Motor neuron (in vitro differentiated cells): ENCODE data around the gene CSK. TPM values are rescaled to one million over a fixed set of nuclear protein-coding genes. Genes with fewer than 3 reads are reported as not detected.
"Not testable (repeated sequence)": the region's sequence is repeated elsewhere in the genome, so short reads cannot be mapped to it uniquely, and the experiment has no call there.

Experiments
- ATAC-seq, 8 experiments: fragments of 200-7000 bp; cut with Tn5 transposase; replicated peaks in 6 of 8; 2 replicates each; pipeline ENCODE4 v1.8.0; 2021; ENCODE audit warnings: mild to moderate bottlenecking in 8 of 8, moderate library complexity in 8 of 8
- H3K27ac ChIP-seq, 2 donors: fragments of 250-450 bp; sonication (Bioruptor Pico); 2 replicates each; pipeline ENCODE4 v1.9.0; 2021; ENCODE audit warnings: antibody characterized with exemption in 2 of 2, mild to moderate bottlenecking in 2 of 2, moderate library complexity in 1 of 2
- H3K4me1 ChIP-seq, 2 donors: fragments of 250-450 bp; sonication (Bioruptor Pico); replicated peaks in 1 of 2; 2 replicates each; pipeline ENCODE4 v1.6.1; 2021; ENCODE audit warnings: antibody characterized with exemption in 2 of 2, mild to moderate bottlenecking in 2 of 2, moderate library complexity in 1 of 2
- H3K4me3 ChIP-seq, 5 donors: fragments of 250-450 bp; sonication (Bioruptor Pico); 2 replicates each; pipeline ENCODE4 v1.9.0; 2021; ENCODE audit warnings: antibody characterized with exemption in 5 of 5, mild to moderate bottlenecking in 5 of 5, moderate library complexity in 4 of 5
- WGBS, 10 experiments: fragments of 450-650 bp; shearing (Covaris generic); methylation state at CpG; one replicate each; pipeline ENCODE4 v1.0.0; 2022; 5-methylcytosine and 5-hydroxymethylcytosine counted together
- in situ Hi-C, 9 experiments: fragments of 400-800 bp; cut with MboI; loops; one replicate each; pipeline ENCODE4 v1.15.0; 2021; ENCODE audit warnings: low sequenced_read_pairs in 9 of 9, low pct_unique_long_range_greater_than_20kb in 2 of 9; ENCODE audit not compliant: unreplicated experiment in 9 of 9
- total RNA-seq, 8 experiments: library from RNA; unstranded; fragments of 300-600 nt; gene quantifications; 2 replicates each; pipeline versions ENCODE4 v1.2.3 to v1.2.4, GENCODE V29; 2022

Gene CSK
- total RNA-seq, 8 experiments from 2014 or later, result 15.6 to 155 (median 27.0) TPM

DNA sequence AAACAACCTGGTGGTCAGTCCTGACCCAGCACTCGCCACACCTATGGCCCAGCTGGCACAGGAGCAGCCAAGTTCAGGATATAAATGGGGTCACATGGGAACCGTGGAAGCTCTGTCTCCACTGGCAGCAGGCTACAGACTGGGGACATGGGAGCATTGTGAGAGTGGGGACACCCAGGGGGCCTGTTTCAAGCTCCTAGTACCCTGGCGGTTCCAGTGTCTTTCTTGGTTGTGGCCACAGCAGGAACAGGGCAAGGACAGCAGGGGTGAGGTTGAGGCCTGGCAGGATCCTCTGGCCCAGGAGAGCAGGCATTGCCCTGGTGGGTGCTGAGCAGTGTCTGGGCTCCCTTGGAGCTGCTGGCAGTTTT lies 1.9 kb downstream of the CSK start:
- Histone ChIP-seq H3K4me3 (peak overlapping the region; percentile 83 to 100 (median 91)), H3K4me1 (peaks cover 30 to 44% of the 10 kb centered on the region in 2 donors), H3K27ac (peak overlapping the region in 1 of 2 donors; percentile 25)
- in situ Hi-C loops, result no loop called here
- no peak for ATAC-seq
- WGBS, 10 experiments, result 57 to 60% methylated on average over 1 of the region's 3 CpGs; no CpG with 5 or more reads in 8 of the 10 experiments

DNA sequence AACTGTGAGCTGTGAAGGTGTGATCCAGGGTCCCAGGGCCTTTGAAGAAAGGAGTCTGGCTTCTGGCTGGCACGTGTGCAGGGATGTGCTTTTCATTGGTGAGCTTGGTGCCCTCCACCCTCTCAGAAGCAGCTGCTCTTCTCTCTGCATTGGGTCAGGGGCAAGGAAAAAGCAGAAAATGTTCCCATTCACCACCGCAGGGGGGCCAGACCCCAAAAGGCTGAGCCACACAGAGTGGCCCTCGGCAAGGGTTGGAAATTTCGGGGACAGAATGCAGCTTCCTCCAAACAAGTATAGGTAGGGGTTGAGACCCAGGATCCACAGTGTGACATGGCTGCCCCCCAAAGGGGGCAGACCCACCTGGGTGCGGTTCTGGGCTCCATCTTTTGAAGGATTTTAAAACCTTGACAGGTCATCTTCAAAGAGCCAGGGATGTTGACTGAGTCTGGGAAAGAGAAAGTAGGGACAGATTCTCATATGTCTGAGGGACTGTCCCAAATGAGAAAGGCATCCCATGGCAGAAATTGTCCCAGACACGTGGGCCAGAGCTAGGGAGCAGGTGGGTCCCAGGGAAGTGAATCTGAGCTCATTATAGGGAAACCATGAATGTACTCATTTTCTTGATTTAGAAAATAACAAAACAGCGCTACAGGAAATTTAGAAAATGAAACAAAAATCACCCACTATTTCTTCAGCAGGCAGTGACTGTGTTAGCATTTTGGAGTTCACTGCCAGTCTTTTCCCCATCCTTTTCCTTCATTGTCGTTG lies 2.7 kb downstream of the CSK start:
- in situ Hi-C loops, result no loop called here
- Histone ChIP-seq H3K27ac (no peak overlapping the region), H3K4me3 (no peak overlapping the region), H3K4me1 (peaks cover 30 to 44% of the 10 kb centered on the region in 2 donors)
- 60 to 93% (median 80%) methylated on average over 1 to 6 of the region's 8 CpGs for WGBS, 10 experiments
- ATAC-seq, result no peak

DNA sequence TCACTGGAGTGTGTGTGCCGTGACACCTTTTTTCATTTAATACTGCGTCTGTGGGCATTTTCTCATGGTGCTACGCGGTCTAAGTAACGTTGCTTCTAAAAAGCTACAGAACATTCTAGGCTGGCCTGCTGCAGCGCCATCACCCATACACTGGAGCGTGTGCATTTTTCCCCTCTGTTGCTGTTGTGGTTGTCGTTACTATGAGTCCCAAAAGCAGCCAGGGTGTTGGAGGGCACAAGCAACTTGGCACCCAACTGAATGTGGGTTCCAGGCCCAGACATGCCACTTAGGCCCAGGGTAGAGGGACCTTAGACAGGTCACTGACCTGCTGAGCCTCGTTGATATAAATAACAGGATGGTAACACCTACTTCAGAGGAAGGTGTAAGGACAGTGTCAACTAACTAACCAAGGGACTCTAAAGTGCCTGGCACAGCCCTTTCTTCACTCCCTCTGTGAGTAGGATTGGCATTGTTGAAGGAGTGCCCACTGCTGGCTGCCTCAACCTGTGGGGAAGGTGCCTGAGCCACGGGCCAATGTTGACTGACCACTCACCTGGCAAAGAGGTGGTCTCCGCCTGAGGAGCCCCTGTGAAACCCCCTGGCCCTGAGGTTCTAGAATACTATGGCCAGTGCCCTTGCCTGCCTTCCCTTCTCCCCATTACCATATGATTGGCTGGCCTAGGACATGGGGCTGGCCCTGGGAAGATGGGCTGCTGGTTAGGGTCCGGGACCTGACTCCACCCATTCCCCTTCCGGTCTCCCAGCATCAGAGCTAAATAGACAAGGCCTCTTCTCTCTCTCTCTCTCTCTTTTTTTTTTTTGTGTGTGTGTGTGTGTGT lies 3.5 kb downstream of the CSK start:
- WGBS, 10 experiments, result 72 to 98% (median 93%) methylated on average over 3 to 9 of the region's 13 CpGs; no CpG with 5 or more reads in 3 of the 10 experiments
- in situ Hi-C loops, result no loop called here

DNA sequence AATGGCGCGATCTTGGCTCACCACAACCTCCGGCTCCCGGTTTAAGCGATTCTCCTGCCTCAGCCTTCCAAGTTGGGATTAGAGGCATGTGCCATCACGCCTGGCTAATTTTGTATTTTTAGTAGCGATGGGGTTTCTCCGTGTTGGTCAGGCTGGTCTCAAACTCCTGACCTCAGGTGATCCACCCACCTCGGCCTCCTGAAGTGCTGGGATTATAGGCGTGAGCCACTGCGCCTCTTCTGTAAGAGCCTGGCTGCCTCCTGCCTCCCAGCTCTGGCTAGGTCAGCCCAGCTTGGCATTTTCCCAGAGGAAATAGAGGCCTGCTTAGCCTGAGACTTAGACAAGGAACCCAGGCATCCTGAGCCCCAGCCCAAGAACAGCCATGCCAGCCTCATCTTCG lies 4.2 kb downstream of the CSK start:
- in situ Hi-C loops, H3K4me3 ChIP-seq, ATAC-seq, H3K27ac ChIP-seq: not testable (repeated sequence)
- H3K4me1 ChIP-seq, result peaks cover 29 to 37% of the 10 kb centered on the region in 2 donors
- 83 to 100% (median 100%) methylated on average over 1 to 3 of the region's 12 CpGs; no CpG with 5 or more reads in 5 of the 10 experiments for WGBS, 10 experiments

More for the DNA sequence above, 3.5 kb downstream of the CSK start:
- peaks cover 30 to 44% of the 10 kb centered on the region in 2 donors for H3K4me1 ChIP-seq
- H3K4me3 ChIP-seq, result no peak overlapping the region
- no peak for ATAC-seq
- no peak overlapping the region for H3K27ac ChIP-seq

DNA sequence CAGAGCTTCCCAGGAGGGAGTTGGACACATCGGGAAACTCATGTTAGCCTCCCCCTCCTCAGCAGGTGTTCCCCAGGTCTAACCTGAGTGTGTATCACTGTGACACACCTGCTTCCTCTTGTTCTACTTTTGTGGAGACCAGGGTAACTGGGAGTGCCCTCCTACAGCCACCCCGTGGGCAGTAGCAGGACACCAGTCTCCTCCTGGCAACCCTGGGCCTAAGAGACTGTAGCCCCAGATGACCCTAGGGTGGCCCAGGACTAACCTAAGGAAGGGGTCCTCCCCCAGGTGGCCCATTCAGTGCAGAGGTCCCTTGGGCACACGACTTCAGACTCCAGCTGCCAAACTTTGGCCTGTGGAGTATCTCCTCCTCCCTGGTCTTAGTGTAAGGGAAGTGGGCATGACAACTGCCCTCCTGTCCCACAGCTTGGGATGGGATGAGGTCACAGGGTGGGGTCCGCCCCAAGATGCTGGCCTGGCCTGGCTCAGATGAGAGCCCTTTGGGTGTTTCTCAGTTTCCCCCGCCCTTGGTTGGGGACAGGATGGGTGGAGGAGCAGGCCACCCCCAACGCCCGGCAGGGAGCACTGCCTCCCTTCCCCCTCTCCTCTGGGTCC lies 4.8 kb downstream of the CSK start:
- Histone ChIP-seq H3K4me1 (peaks cover 24 to 31% of the 10 kb centered on the region in 2 donors), H3K4me3 (no peak overlapping the region), H3K27ac (no peak overlapping the region)
- in situ Hi-C loops, result no loop called here
- peak in 2 of 8 experiments; percentile 1 to 3 for ATAC-seq
- WGBS, 10 experiments, result 0 to 100% (median 72%) methylated on average over 1 to 2 of the region's 7 CpGs; no CpG with 5 or more reads in 6 of the 10 experiments

DNA sequence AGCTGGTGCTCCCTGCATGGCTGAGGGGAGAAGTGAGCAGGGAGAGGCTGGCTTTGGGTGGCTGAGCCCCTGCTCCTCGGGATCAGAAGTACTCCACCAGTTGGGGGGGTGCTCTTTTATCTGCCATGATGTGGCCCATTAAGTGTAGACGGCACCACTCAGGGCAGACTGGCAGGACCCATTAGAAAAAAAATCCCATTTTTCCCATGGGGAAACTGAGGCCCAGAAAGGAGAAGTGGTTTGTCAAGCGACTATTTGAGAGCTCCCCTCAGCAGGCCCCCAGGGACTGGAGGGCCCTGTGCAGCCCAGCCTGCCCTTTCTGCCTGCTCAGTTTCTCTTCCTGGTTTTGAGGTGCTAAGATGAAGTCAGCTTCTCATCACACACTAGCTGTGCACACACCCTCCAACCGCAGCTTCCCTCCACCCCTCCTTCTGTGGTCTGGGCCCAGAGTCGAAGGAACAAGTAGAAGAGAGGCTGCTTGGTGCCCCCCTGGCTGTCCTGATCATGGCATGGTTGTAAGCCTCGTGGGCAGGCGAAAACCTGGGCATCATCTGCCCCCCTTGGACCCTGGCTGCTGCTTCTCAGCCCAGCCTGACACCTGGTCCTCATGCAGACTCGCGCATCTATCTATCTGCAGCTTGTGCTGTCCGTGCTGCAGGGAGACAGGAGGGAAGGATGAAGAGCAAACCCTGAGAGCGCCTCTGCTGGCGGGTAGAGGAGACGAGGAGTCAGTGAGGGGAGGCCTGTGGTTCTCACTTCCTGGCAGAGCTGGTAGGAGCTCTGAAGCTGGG lies 5.6 kb downstream of the CSK start:
- peak; percentile 31 to 76 (median 64) for ATAC-seq
- 0 to 100% (median 70%) methylated on average over 1 to 6 of the region's 13 CpGs; no CpG with 5 or more reads in 2 of the 10 experiments for WGBS, 10 experiments
- Histone ChIP-seq H3K4me3 (no peak overlapping the region), H3K4me1 (peaks cover 24 to 31% of the 10 kb centered on the region in 2 donors), H3K27ac (no peak overlapping the region)
- in situ Hi-C loops, result no loop called here

DNA sequence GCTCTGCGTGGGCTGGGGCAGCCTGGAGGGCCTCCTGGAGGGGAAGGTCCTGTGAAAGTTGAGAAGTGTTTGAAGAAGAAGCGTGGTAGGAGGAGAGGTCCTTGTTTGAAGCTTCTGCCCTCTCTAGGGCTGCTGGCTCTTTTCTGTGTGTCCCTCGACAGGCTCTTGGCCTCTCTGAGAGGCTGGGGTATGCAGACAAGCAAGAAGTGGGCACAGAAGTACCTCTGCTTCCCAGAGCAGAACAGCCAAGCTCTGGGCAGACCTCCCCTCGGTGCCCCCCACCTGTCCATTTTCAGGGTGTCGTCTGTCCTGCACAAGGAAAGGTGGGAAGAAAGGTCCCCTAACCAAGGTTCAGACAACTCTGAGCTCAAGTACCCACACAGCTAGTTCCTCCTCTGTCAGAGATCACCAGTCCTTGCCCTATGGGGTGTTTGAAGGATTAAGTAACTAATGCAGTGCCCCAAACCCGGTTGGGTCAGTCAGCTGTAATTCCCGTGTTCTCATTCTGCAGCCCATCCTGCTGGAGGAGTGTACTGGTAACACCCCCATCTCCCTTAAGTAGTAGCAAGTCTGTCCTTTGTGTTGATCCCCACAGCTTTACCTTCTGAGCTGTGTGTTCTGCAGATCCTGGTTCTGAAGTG lies 6.3 kb downstream of the CSK start:
- H3K27ac ChIP-seq, result no peak overlapping the region
- WGBS, 10 experiments, result 20 to 83% (median 50%) methylated on average over 1 to 2 of the region's 7 CpGs; no CpG with 5 or more reads in 5 of the 10 experiments
- in situ Hi-C loops, result no loop called here
- ATAC-seq, result peak in 1 of 8 experiments; percentile 1
- H3K4me1 ChIP-seq, result peaks cover 21 to 33% of the 10 kb centered on the region in 2 donors
- H3K4me3 ChIP-seq, result no peak overlapping the region

DNA sequence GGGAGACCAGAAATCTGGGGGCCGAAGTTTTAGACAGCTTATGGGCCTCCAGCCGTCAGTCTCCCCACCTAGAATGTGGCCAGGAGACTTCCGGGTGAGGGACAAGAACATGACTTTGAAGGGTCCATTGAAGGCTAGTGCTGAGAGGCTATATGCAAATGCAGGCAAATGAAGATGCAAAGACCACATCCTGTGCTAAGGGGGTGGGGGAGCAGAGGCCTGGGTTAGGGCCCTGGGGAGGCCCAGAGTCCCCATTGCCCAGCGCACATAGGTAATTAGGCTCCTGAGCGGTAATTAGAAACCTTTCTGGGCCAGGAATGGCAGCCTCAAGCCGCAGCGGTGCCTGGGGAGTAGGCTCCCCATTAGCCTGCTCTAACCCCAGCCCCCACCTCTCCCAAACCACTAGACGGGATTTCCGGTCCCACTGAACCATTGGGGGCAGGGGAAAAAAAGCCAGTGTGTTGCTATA lies 6.8 kb downstream of the CSK start:
- H3K27ac ChIP-seq, result no peak overlapping the region
- in situ Hi-C loops, result no loop called here

DNA sequence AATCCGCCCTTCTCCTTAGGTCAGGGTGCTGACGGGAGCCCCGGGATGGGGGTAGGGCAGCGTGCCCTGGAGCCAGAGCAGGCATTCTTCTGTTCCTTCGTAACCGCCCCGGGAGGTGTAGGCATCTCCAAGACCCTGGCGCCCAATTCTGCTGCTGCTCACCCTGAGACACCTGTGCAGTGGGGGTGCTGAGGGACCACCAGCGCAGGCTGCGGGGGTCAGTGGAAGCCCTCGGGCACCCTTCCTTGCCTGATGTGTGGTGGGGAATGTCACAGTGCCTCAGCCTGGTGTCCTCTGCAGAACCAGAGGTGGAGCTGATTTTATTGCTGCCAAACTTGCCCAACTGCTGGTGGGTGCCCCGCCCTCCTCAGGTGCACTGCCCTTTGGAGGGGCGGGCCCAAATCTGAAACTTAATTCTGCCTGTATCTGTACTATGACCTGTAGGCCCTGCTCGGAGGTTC lies 7.3 kb downstream of the CSK start:
- Histone ChIP-seq H3K27ac (no peak overlapping the region), H3K4me1 (peaks cover 10 to 27% of the 10 kb centered on the region in 2 donors), H3K4me3 (no peak overlapping the region)
- 0 to 100% (median 80%) methylated on average over 1 to 10 of the region's 14 CpGs; no CpG with 5 or more reads in 5 of the 10 experiments for WGBS, 10 experiments
- ATAC-seq, result no peak
- in situ Hi-C loops, result no loop called here

More for the DNA sequence above, 6.8 kb downstream of the CSK start:
- Histone ChIP-seq H3K4me3 (no peak overlapping the region), H3K4me1 (peaks cover 15 to 32% of the 10 kb centered on the region in 2 donors)
- ATAC-seq, result peak in 1 of 8 experiments; percentile 25
- 63 to 100% (median 80%) methylated on average over 1 to 2 of the region's 9 CpGs; no CpG with 5 or more reads in 5 of the 10 experiments for WGBS, 10 experiments

DNA sequence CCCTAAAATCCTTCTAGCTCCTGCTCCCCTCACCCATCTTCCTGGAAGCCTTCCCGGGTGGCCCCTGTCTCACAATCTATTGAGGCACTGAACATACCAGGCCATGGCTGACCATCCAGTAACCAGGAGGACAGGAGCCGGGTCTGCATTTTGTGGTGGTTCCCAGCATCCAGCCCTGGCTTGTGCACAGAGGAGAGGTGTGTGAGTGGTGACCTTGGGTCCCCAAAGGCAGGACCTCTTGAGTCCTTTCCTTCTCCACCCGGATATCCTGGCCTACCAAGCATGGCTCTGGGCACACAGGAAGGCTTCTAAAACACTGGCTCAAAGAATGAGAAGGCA lies 7.8 kb downstream of the CSK start:
- ATAC-seq, result no peak
- Histone ChIP-seq H3K4me1 (peaks cover 5 to 22% of the 10 kb centered on the region in 2 donors), H3K27ac (no peak overlapping the region), H3K4me3 (no peak overlapping the region)
- WGBS, 10 experiments, result 60 to 100% (median 88%) methylated on average over 1 to 2 of the region's 3 CpGs; no CpG with 5 or more reads in 6 of the 10 experiments
- in situ Hi-C loops, result no loop called here

DNA sequence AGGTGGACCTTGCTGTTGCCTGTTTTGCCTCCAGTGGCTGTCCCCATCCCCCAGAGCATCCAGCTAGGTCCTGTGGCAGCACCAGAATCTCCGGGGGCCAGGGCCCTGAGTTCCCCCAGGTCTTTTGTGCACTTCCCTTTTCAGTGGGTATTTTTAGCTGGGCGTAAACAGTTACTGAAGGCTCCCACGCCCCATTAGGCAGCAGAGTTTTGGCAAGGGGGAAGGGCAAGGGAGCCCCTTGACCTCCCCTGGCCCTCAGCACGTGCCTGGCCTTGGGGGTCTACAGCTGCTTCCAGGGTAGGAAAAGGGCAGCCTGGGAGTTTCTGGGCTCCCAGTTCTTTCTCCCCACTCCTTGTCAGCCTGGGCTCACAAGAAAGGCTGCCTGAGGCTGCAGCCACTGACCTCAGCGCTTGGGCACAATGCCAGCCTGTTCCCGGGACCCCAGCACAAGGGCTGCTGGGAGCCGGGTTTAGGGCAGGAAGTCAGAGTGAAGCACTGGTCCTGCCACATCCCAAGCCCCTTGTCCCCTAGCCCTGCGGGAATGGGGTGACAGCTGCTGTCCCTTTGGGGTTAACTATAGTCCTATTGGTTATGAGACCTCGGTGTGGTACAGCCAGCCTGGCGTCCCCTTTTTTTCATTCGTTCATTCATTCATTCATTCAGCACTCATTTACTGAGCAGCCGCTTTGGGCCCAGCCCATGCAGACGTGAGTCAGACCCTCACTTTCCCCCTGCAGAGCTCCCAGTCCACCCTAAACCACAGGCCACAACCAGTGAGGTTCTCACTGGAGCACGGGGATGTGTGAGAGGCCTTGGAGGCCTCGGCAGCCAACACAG lies 8.4 kb downstream of the CSK start:
- in situ Hi-C loops, result no loop called here
- Histone ChIP-seq H3K4me1 (peaks cover 4 to 22% of the 10 kb centered on the region in 2 donors), H3K27ac (peak overlapping the region in 1 of 2 donors; percentile 17), H3K4me3 (no peak overlapping the region)
- 19 to 100% (median 60%) methylated on average over 1 to 10 of the region's 15 CpGs; no CpG with 5 or more reads in 3 of the 10 experiments for WGBS, 10 experiments
- ATAC-seq, result peak; percentile 7 to 71 (median 38)
